WTC11 (cell line): ENCODE results near the gene GRIP2. TPM values are rescaled to one million over a fixed set of nuclear protein-coding genes. Genes with fewer than 3 reads are reported as not detected.
A peak's percentile ranks its signal among the peaks of the same experiment; 100 is the strongest.

ENCODE experiments used
- ATAC-seq: fragments of 200-7000 bp; cut with Tn5 transposase; 2 replicates; pipeline ENCODE4 v1.10.0; 2021; ENCODE audit warnings: mild to moderate bottlenecking, moderate library complexity
- CTCF ChIA-PET: fragments of 300-600 bp; sonication (Branson Sonifier 250); formaldehyde crosslinking; loops from one replicate; lab custom pipeline; 2021; ENCODE audit warnings: antibody characterized with exemption; lab: Charles Lee
- POLR2A ChIA-PET: fragments of 350-600 bp; sonication (Branson Sonifier 250); formaldehyde crosslinking; loops from one replicate; lab custom pipeline; 2021; ENCODE audit warnings: antibody characterized with exemption; lab: Charles Lee
- DNase-seq: peaks from one replicate; pipeline ENCODE4 v3.0.0; 2021; ENCODE audit warnings: low spot score
- H3K27ac Mint-ChIP-seq: 2 replicates; pipeline ENCODE4 v1.8.0; 2021; ENCODE audit warnings: mixed read lengths
- H3K27me3 Mint-ChIP-seq: 2 replicates; pipeline ENCODE4 v1.8.0; 2021; ENCODE audit warnings: low read depth, mild to moderate bottlenecking, moderate library complexity, mixed read lengths
- H3K36me3 Mint-ChIP-seq: 2 replicates; pipeline ENCODE4 v1.8.0; 2021; ENCODE audit warnings: mixed read lengths
- H3K4me1 Mint-ChIP-seq: 2 replicates; pipeline ENCODE4 v1.8.0; 2022; ENCODE audit warnings: mixed read lengths
- H3K4me3 Mint-ChIP-seq: 2 replicates; pipeline ENCODE4 v1.8.0; 2021; ENCODE audit warnings: mild to moderate bottlenecking, moderate library complexity, mixed read lengths
- H3K9me3 Mint-ChIP-seq: 2 replicates; pipeline ENCODE4 v1.8.0; 2021; ENCODE audit warnings: mixed read lengths
- AFF4 ChIP-seq: sonication (generic); formaldehyde crosslinking; IDR thresholded peaks from 2 replicates; pipeline ENCODE4 v1.8.1; 2023; ENCODE audit warnings: mild to moderate bottlenecking, missing genetic modification reagents, borderline replicate concordance
- ATF2 ChIP-seq: sonication (generic); formaldehyde crosslinking; IDR thresholded peaks from 2 replicates; pipeline ENCODE4 v1.8.1; 2022; ENCODE audit warnings: low read depth, missing genetic modification reagents, borderline replicate concordance
- E2F1 ChIP-seq: sonication (generic); formaldehyde crosslinking; IDR thresholded peaks from 2 replicates; pipeline ENCODE4 v1.8.0; 2022; ENCODE audit warnings: mild to moderate bottlenecking, missing genetic modification reagents
- EMX1 ChIP-seq: fragments of 250-450 bp; sonication (Bioruptor Pico); IDR thresholded peaks from 2 replicates; pipeline ENCODE4 v1.8.0; 2021; ENCODE audit warnings: mild to moderate bottlenecking
- FOXP1 ChIP-seq: sonication (generic); formaldehyde crosslinking; IDR thresholded peaks from 2 replicates; pipeline ENCODE4 v1.8.0; 2022; ENCODE audit warnings: missing genetic modification reagents, mild to moderate bottlenecking, moderate library complexity, borderline replicate concordance
- FOXP4 ChIP-seq: sonication (generic); formaldehyde crosslinking; IDR thresholded peaks from 2 replicates; pipeline ENCODE4 v1.8.0; 2022; ENCODE audit warnings: mild to moderate bottlenecking, missing genetic modification reagents
- GTF2I ChIP-seq: fragments of 250-450 bp; sonication (Bioruptor Pico); conservative IDR thresholded peaks from 2 replicates; pipeline ENCODE4 v1.4.0; 2021; ENCODE audit warnings: mild to moderate bottlenecking
- NFATC4 ChIP-seq: fragments of 250-450 bp; sonication (Bioruptor Pico); IDR thresholded peaks from 2 replicates; pipeline ENCODE4 v1.9.0; 2021; ENCODE audit warnings: mild to moderate bottlenecking
- NFE2L1 ChIP-seq: sonication (generic); formaldehyde crosslinking; IDR thresholded peaks from 2 replicates; pipeline ENCODE4 v1.8.1; 2023; ENCODE audit warnings: missing genetic modification reagents
- OVOL2 ChIP-seq: fragments of 250-450 bp; sonication (Bioruptor Pico); IDR thresholded peaks from 2 replicates; pipeline ENCODE4 v1.9.0; 2021; ENCODE audit warnings: mild to moderate bottlenecking, borderline replicate concordance
- SMAD4 ChIP-seq: sonication (generic); formaldehyde crosslinking; IDR thresholded peaks from 2 replicates; pipeline ENCODE4 v1.8.0; 2022; ENCODE audit warnings: mild to moderate bottlenecking, missing genetic modification reagents
- TCF7 ChIP-seq: sonication (generic); formaldehyde crosslinking; IDR thresholded peaks from 2 replicates; pipeline ENCODE4 v1.8.0; 2022; ENCODE audit warnings: mild to moderate bottlenecking, low read depth, missing genetic modification reagents, moderate library complexity
- ZNF219 ChIP-seq: sonication (generic); formaldehyde crosslinking; IDR thresholded peaks from 2 replicates; pipeline ENCODE4 v1.8.0; 2023; ENCODE audit warnings: missing genetic modification reagents, mild to moderate bottlenecking, borderline replicate concordance
- ZNF281 ChIP-seq: sonication (generic); formaldehyde crosslinking; IDR thresholded peaks from 2 replicates; pipeline ENCODE4 v1.8.0; 2023; ENCODE audit warnings: mild to moderate bottlenecking, missing genetic modification reagents
- ZNF396 ChIP-seq: fragments of 250-450 bp; sonication (Bioruptor Pico); IDR thresholded peaks from 2 replicates; pipeline ENCODE4 v1.8.0; 2021; ENCODE audit warnings: mild to moderate bottlenecking, moderate library complexity, borderline replicate concordance
- ZNF423 ChIP-seq: fragments of 250-450 bp; sonication (Bioruptor Pico); IDR thresholded peaks from 2 replicates; pipeline ENCODE4 v2.1.2; 2022; ENCODE audit warnings: mild to moderate bottlenecking, moderate library complexity
- ZNF532 ChIP-seq: fragments of 250-450 bp; sonication (Bioruptor Pico); IDR thresholded peaks from 2 replicates; pipeline ENCODE4 v1.9.0; 2021; ENCODE audit warnings: mild to moderate bottlenecking, borderline replicate concordance
- total RNA-seq: library from RNA; stranded (reverse); gene quantifications from 3 replicates; pipeline ENCODE4 v1.2.3, GENCODE V29; 2021

The GRIP2 gene
- total RNA-seq, 1 experiment from 2014 or later: 12.0 TPM

GRCh38 chr3:14520967-14521366, 19.2 kb downstream of the GRIP2 start:
- POLR2A ChIA-PET: no interaction called here
- Mint-ChIP-seq H3K9me3 (no peaks in the 10 kb centered on the region), H3K27ac (no peak overlapping the region), H3K36me3 (no peaks in the 10 kb centered on the region), H3K4me1 (peaks cover 8% of the 10 kb centered on the region), H3K27me3 (no peaks in the 10 kb centered on the region; the same call in 1 of the 2 replicates), H3K4me3 (no peak overlapping the region)
- CTCF ChIA-PET: interaction anchor here (2.3 to 4.9 kb wide), 3 partner anchors 11 to 28 kb away, joined by 10 to 21 read pairs (median 15); no protein-coding TSS in a partner anchor
- ATAC-seq (no peak), DNase-seq (no peak)
- TF ChIP-seq GTF2I (CRISPR knock-in tag) (peak; percentile 72; the same call in 1 of the 2 replicates), ZNF532 (no peak)

- H3K27ac Mint-ChIP-seq: no peak overlapping the region
- DNase-seq (no peak), ATAC-seq (peak; percentile 65)
- ChIA-PET POLR2A (no interaction called here), CTCF (interaction anchor here (0.6 to 4.9 kb wide), 6 partner anchors 11 to 317 kb away, joined by 3 to 21 read pairs (median 8); no protein-coding TSS in a partner anchor)
- no peak overlapping the region for H3K4me3 Mint-ChIP-seq
- TF ChIP-seq NFE2L1: no peak
- no peak for TF ChIP-seq EMX1
- no peak for TF ChIP-seq E2F1 (CRISPR knock-in tag)
- no peak for TF ChIP-seq ATF2 (CRISPR knock-in tag)
- TF ChIP-seq OVOL2 (CRISPR knock-in tag): no peak
- no peak for TF ChIP-seq NFATC4 (CRISPR knock-in tag)
- TF ChIP-seq ZNF281 (CRISPR knock-in tag): no peak
- no peak for TF ChIP-seq AFF4 (CRISPR knock-in tag)
- TF ChIP-seq ZNF423 (CRISPR knock-in tag): no peak
- no peak for TF ChIP-seq ZNF396 (CRISPR knock-in tag)
- TF ChIP-seq SMAD4: no peak
- no peak for TF ChIP-seq ZNF219
- no peak for TF ChIP-seq FOXP4 (CRISPR knock-in tag)
- no peak for TF ChIP-seq FOXP1 (CRISPR knock-in tag)
- TF ChIP-seq TCF7 (CRISPR knock-in tag): no peak
- H3K9me3 Mint-ChIP-seq: no peaks in the 10 kb centered on the region
- H3K27me3 Mint-ChIP-seq: no peaks in the 10 kb centered on the region
- no peaks in the 10 kb centered on the region for H3K36me3 Mint-ChIP-seq
- H3K4me1 Mint-ChIP-seq: 0 out of 2 replicates have a peak, but pooled peaks cover 5% of the 10 kb centered on the region
These were observed 20.0 kb downstream of the GRIP2 start for GRCh38 chr3:14520149-14520548.
